Astrocyte (in vitro differentiated cells and primary cell): ENCODE results near the gene KLHL42. TPM values are rescaled to one million over a fixed set of nuclear protein-coding genes. Genes with fewer than 3 reads are reported as not detected.

Experiments used
- DNase-seq: peaks from one replicate; pipeline ENCODE4 v3.0.0-alpha.2; 2010; ENCODE audit warnings: low read depth
- FAIRE-seq: peaks from 2 replicates; lab custom pipeline; 2011; peaks lifted over from hg19 to GRCh38; lab: Jason Lieb, UNC
- H2AFZ ChIP-seq: 2 replicates; pipeline ENCODE4 v1.6.0; 2012; ENCODE audit warnings: low read depth, low read length, inconsistent platforms
- H3K27ac ChIP-seq: 2 replicates; pipeline ENCODE4 v1.5.1; 2011; ENCODE audit warnings: low read depth, low read length, inconsistent platforms
- H3K27me3 ChIP-seq: 2 replicates; pipeline ENCODE4 v1.6.0; 2011; ENCODE audit warnings: low read length, inconsistent platforms; ENCODE audit not compliant: insufficient read depth
- H3K36me3 ChIP-seq: 2 replicates; pipeline ENCODE4 v1.5.1; 2011; ENCODE audit warnings: low read length, inconsistent platforms; ENCODE audit not compliant: insufficient read depth
- H3K4me1 ChIP-seq: 2 replicates; pipeline ENCODE4 v1.5.1; 2011; ENCODE audit warnings: low read length, inconsistent platforms; ENCODE audit not compliant: insufficient read depth
- H3K4me2 ChIP-seq: 2 replicates; pipeline ENCODE4 v1.6.0; 2012; ENCODE audit warnings: low read length, inconsistent platforms
- H3K4me3 ChIP-seq: 2 replicates; pipeline ENCODE4 v1.5.1; 2011; ENCODE audit warnings: low read depth, mild to moderate bottlenecking, low read length, inconsistent platforms; ENCODE audit not compliant: insufficient read depth
- H3K79me2 ChIP-seq: 2 replicates; pipeline ENCODE4 v1.6.0; 2012; ENCODE audit warnings: mild to moderate bottlenecking, low read length, inconsistent platforms; ENCODE audit not compliant: insufficient read depth
- H3K9ac ChIP-seq: 2 replicates; pipeline ENCODE4 v1.6.0; 2012; ENCODE audit warnings: mild to moderate bottlenecking, low read length, inconsistent platforms
- H3K9me3 ChIP-seq: 2 replicates; pipeline ENCODE4 v1.5.1; 2012; ENCODE audit warnings: low read depth, mild to moderate bottlenecking, low read length, inconsistent platforms; ENCODE audit not compliant: insufficient read depth
- H4K20me1 ChIP-seq: 2 replicates; pipeline ENCODE4 v1.6.0; 2012; ENCODE audit warnings: low read length, inconsistent platforms; ENCODE audit not compliant: insufficient read depth
- H3K27ac Mint-ChIP-seq: one replicate; pipeline ENCODE4 v1.8.0; 2021; ENCODE audit warnings: mild to moderate bottlenecking, mixed read lengths; ENCODE audit not compliant: unreplicated experiment
- H3K27me3 Mint-ChIP-seq: one replicate; pipeline ENCODE4 v1.8.0; 2021; ENCODE audit warnings: low read depth, mixed read lengths; ENCODE audit not compliant: unreplicated experiment
- H3K36me3 Mint-ChIP-seq: one replicate; pipeline ENCODE4 v1.8.0; 2021; ENCODE audit warnings: low read depth, mixed read lengths; ENCODE audit not compliant: unreplicated experiment
- H3K4me1 Mint-ChIP-seq: one replicate; pipeline ENCODE4 v1.8.0; 2021; ENCODE audit warnings: low read depth, mixed read lengths; ENCODE audit not compliant: unreplicated experiment
- H3K4me3 Mint-ChIP-seq: one replicate; pipeline ENCODE4 v1.8.0; 2021; ENCODE audit warnings: mild to moderate bottlenecking, moderate library complexity, mixed read lengths; ENCODE audit not compliant: unreplicated experiment
- H3K9me3 Mint-ChIP-seq: one replicate; pipeline ENCODE4 v1.8.0; 2021; ENCODE audit warnings: mild to moderate bottlenecking, mixed read lengths; ENCODE audit not compliant: unreplicated experiment
- CTCF ChIP-seq: IDR thresholded peaks from 2 replicates; pipeline ENCODE4 v1.5.1; 2011; ENCODE audit warnings: low read depth, mild to moderate bottlenecking, inconsistent platforms, low read length, moderate library complexity; ENCODE audit not compliant: insufficient read depth
- EZH2 ChIP-seq: IDR thresholded peaks from 2 replicates; pipeline ENCODE4 v1.6.1; 2012; ENCODE audit warnings: mild to moderate bottlenecking, low read length, inconsistent platforms; ENCODE audit not compliant: insufficient read depth
- total RNA-seq: library from RNA; stranded (reverse); gene quantifications from 2 replicates; pipeline ENCODE4 v1.2.1, GENCODE V29; 2021

KLHL42 gene
- total RNA-seq, 1 donor from 2014 or later, result 40.8 TPM

- no peaks in the 10 kb centered on the region for H3K9me3 ChIP-seq
- H3K27me3 ChIP-seq, result no peaks in the 10 kb centered on the region
- no peaks in the 10 kb centered on the region for H4K20me1 ChIP-seq
- peaks cover 2% of the 10 kb centered on the region for H3K9me3 Mint-ChIP-seq
- H3K79me2 ChIP-seq, result no peaks in the 10 kb centered on the region
- DNase-seq (no peak), FAIRE-seq (no peak)
- no peak overlapping the region for H3K9ac ChIP-seq
- TF ChIP-seq CTCF (no peak), EZH2 (no peak)
- H3K4me2 ChIP-seq, result no peak overlapping the region
- no peaks in the 10 kb centered on the region for H3K27me3 Mint-ChIP-seq
- H2AFZ ChIP-seq, result no peak overlapping the region
- peaks cover 14% of the 10 kb centered on the region for H3K4me1 Mint-ChIP-seq
- no peaks in the 10 kb centered on the region for H3K4me1 ChIP-seq
- H3K4me3 Mint-ChIP-seq, result no peak overlapping the region
- no peak overlapping the region for H3K27ac Mint-ChIP-seq
- no peak overlapping the region for H3K27ac ChIP-seq
- H3K4me3 ChIP-seq, result no peak overlapping the region
- no peaks in the 10 kb centered on the region for H3K36me3 Mint-ChIP-seq
- no peaks in the 10 kb centered on the region for H3K36me3 ChIP-seq
These were observed 35.0 kb downstream of the KLHL42 start for GRCh38 chr12:27814851-27815591.

GRCh38 chr12:27817766-27818165 lies 37.7 kb downstream of the KLHL42 start:
- TF ChIP-seq EZH2, result no peak
- no peak for TF ChIP-seq CTCF
- H3K4me3 ChIP-seq, result no peak overlapping the region
- no peak overlapping the region for H3K27ac ChIP-seq
- H4K20me1 ChIP-seq, result no peaks in the 10 kb centered on the region
- no peaks in the 10 kb centered on the region for H3K9me3 ChIP-seq
- no peaks in the 10 kb centered on the region for H3K27me3 ChIP-seq
- no peaks in the 10 kb centered on the region for H3K79me2 ChIP-seq
- no peaks in the 10 kb centered on the region for H3K36me3 ChIP-seq
- no peak for FAIRE-seq
- H2AFZ ChIP-seq, result no peak overlapping the region
- no peaks in the 10 kb centered on the region for H3K27me3 Mint-ChIP-seq
- peaks cover 2% of the 10 kb centered on the region for H3K9me3 Mint-ChIP-seq
- peaks cover 26% of the 10 kb centered on the region for H3K4me1 Mint-ChIP-seq
- H3K4me3 Mint-ChIP-seq, result no peak overlapping the region
- H3K4me1 ChIP-seq, result peaks cover 15% of the 10 kb centered on the region
- no peaks in the 10 kb centered on the region for H3K36me3 Mint-ChIP-seq
- no peak overlapping the region for H3K27ac Mint-ChIP-seq
- DNase-seq, result no peak
- no peak overlapping the region for H3K9ac ChIP-seq
- no peak overlapping the region for H3K4me2 ChIP-seq

GRCh38 chr12:27818401-27818918 lies 38.4 kb downstream of the KLHL42 start:
- no peaks in the 10 kb centered on the region for H4K20me1 ChIP-seq
- H3K36me3 ChIP-seq, result no peaks in the 10 kb centered on the region
- TF ChIP-seq CTCF (no peak), EZH2 (no peak)
- no peak overlapping the region for H3K27ac ChIP-seq
- no peak overlapping the region for H3K9ac ChIP-seq
- H3K27me3 ChIP-seq, result no peaks in the 10 kb centered on the region
- H3K4me1 ChIP-seq, result peaks cover 15% of the 10 kb centered on the region
- no peaks in the 10 kb centered on the region for H3K79me2 ChIP-seq
- no peak overlapping the region for H3K4me2 ChIP-seq
- FAIRE-seq (no peak), DNase-seq (no peak)
- H3K4me3 Mint-ChIP-seq, result no peak overlapping the region
- H3K9me3 Mint-ChIP-seq, result peaks cover 2% of the 10 kb centered on the region
- H3K36me3 Mint-ChIP-seq, result no peaks in the 10 kb centered on the region
- no peaks in the 10 kb centered on the region for H3K27me3 Mint-ChIP-seq
- H3K9me3 ChIP-seq, result no peaks in the 10 kb centered on the region
- no peak overlapping the region for H3K27ac Mint-ChIP-seq
- no peak overlapping the region for H3K4me3 ChIP-seq
- no peak overlapping the region for H2AFZ ChIP-seq
- peaks cover 28% of the 10 kb centered on the region for H3K4me1 Mint-ChIP-seq
